Measurements from ENCODE around the gene CNTN5. TPM values are rescaled to one million over a fixed set of nuclear protein-coding genes. Genes with fewer than 3 reads are reported as not detected.

CNTN5 gene
- total RNA-seq, 1 experiment from 2014 or later = not detected

DNA sequence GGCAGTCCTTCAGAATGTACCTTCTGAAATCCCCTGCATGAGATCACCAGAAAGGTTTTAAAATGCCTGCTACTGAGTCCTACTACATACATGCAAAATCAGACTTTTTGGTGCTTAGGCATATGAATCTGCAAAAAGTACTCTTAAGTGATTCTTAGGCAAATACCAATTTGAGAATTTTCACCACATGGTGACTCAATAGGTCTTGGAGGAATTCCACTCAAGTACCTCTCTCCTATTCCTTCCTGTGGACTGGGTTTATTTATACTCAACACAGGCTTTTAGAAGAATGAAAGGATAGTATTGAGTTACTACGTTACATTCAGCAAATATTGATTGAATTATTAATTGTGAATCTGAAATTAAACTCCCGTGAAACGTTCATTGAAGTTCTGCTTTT is 223.9 kb downstream of the CNTN5 start:
- Mint-ChIP-seq H3K27ac (no peak overlapping the region), H3K4me1 (no peaks in the 10 kb centered on the region), H3K4me3 (no peak overlapping the region), H3K27me3 (ENCODE audit: low read depth) (no peaks in the 10 kb centered on the region), H3K36me3 (ENCODE audit: insufficient read depth in 1 of 3, low read depth in 3 of 3) (no peaks in the 10 kb centered on the region), H3K9me3 (no peaks in the 10 kb centered on the region; a peak in 1 of 5 replicates)
- Histone ChIP-seq H3K27me3 (ENCODE audit: insufficient read depth, low read length) (no peaks in the 10 kb centered on the region), H3K79me2 (ENCODE audit: insufficient read depth, low read length) (no peaks in the 10 kb centered on the region), H3T11ph (ENCODE audit: low read length) (no peak overlapping the region), H3K9ac (ENCODE audit: extremely low read depth, insufficient read length, low read length) (no peak overlapping the region), H4K91ac (ENCODE audit: insufficient read length, low read depth, low read length) (no peak overlapping the region), H3K56ac (ENCODE audit: insufficient read length, low read depth, low read length) (no peak overlapping the region), H2BK5ac (ENCODE audit: insufficient read length, low read length) (no peak overlapping the region), H2AFZ (ENCODE audit: low read length) (no peak overlapping the region), H3K79me1 (ENCODE audit: insufficient read depth, low read depth, low read length, poor library complexity, severe bottlenecking) (no peaks in the 10 kb centered on the region), H3K23me2 (ENCODE audit: insufficient read length, low read depth, low read length, poor library complexity, severe bottlenecking) (no peaks in the 10 kb centered on the region), H3K14ac (ENCODE audit: insufficient read depth, low read length) (no peak overlapping the region), H2BK20ac (ENCODE audit: low read depth, low read length, poor library complexity, severe bottlenecking) (no peak overlapping the region), H4K5ac (ENCODE audit: insufficient read length, low read depth, low read length) (no peak overlapping the region), H3K23ac (ENCODE audit: insufficient read length, low read depth, low read length) (no peak overlapping the region), H2BK15ac (ENCODE audit: low read depth, low read length) (no peak overlapping the region), H3K4me1 (ENCODE audit: insufficient read depth, low read length) (no peaks in the 10 kb centered on the region), H4K20me1 (ENCODE audit: control insufficient read depth, insufficient read depth, insufficient read length) (no peaks in the 10 kb centered on the region), H3K27ac (ENCODE audit: insufficient read length, low read depth, low read length) (no peak overlapping the region), H3K4me2 (ENCODE audit: insufficient read depth, insufficient read length, low read length) (no peak overlapping the region), H3K9me3 (ENCODE audit: control insufficient read depth, low read depth, low read length) (no peaks in the 10 kb centered on the region), H2BK120ac (ENCODE audit: low read depth, low read length, poor library complexity, severe bottlenecking) (no peak overlapping the region), H2AK5ac (ENCODE audit: insufficient read length, low read length) (no peak overlapping the region), H2BK12ac (ENCODE audit: insufficient read length, low read depth, low read length) (no peak overlapping the region), H4K8ac (replicated peaks; ENCODE audit: insufficient read length, low read depth, low read length) (no peak overlapping the region), H3K4ac (ENCODE audit: low read depth, low read length) (no peak overlapping the region), H3K18ac (ENCODE audit: insufficient read length, low read depth, low read length) (no peak overlapping the region)
- DNase-seq = no peak
- TF ChIP-seq, protein P1, sequence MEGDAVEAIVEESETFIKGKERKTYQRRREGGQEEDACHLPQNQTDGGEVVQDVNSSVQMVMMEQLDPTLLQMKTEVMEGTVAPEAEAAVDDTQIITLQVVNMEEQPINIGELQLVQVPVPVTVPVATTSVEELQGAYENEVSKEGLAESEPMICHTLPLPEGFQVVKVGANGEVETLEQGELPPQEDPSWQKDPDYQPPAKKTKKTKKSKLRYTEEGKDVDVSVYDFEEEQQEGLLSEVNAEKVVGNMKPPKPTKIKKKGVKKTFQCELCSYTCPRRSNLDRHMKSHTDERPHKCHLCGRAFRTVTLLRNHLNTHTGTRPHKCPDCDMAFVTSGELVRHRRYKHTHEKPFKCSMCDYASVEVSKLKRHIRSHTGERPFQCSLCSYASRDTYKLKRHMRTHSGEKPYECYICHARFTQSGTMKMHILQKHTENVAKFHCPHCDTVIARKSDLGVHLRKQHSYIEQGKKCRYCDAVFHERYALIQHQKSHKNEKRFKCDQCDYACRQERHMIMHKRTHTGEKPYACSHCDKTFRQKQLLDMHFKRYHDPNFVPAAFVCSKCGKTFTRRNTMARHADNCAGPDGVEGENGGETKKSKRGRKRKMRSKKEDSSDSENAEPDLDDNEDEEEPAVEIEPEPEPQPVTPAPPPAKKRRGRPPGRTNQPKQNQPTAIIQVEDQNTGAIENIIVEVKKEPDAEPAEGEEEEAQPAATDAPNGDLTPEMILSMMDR (conservative IDR thresholded peaks at IDR 0.05) = no peak
- no CpG with 5 or more reads among the region's 3 CpGs for WGBS (ENCODE audit: extremely low coverage, insufficient read length, low lambda C conversion rate)
